ENCODE measurements around the gene SCYGR1.

Gene SCYGR1

GRCh38 chr2:227379095-227379494 lies 8.7 kb downstream of the SCYGR1 start, which contains the start of gene TM4SF20:
Gene TM4SF20, minus strand, starts transcription at chr2:227379306. Its CDS starts 38 bp downstream, at chr2:227379268.
- TF ChIP-seq, protein P1, sequence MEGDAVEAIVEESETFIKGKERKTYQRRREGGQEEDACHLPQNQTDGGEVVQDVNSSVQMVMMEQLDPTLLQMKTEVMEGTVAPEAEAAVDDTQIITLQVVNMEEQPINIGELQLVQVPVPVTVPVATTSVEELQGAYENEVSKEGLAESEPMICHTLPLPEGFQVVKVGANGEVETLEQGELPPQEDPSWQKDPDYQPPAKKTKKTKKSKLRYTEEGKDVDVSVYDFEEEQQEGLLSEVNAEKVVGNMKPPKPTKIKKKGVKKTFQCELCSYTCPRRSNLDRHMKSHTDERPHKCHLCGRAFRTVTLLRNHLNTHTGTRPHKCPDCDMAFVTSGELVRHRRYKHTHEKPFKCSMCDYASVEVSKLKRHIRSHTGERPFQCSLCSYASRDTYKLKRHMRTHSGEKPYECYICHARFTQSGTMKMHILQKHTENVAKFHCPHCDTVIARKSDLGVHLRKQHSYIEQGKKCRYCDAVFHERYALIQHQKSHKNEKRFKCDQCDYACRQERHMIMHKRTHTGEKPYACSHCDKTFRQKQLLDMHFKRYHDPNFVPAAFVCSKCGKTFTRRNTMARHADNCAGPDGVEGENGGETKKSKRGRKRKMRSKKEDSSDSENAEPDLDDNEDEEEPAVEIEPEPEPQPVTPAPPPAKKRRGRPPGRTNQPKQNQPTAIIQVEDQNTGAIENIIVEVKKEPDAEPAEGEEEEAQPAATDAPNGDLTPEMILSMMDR (IDR thresholded peaks at IDR 0.05; ENCODE audit: insufficient read depth, low read length, poor library complexity, severe bottlenecking), result no peak
- Histone ChIP-seq H3K36me3 (ENCODE audit: control insufficient read depth, insufficient read depth, low read length) (no peaks in the 10 kb centered on the region), H3K4me3 (replicated peaks; ENCODE audit: low read depth, low read length) (no peak within 1 kb of the TSS), H3K27me3 (replicated peaks; ENCODE audit: control insufficient read depth, insufficient read depth, low read length) (no peaks in the 10 kb centered on the region)
- no peak for DNase-seq (ENCODE audit: extremely low read depth, insufficient read length)

GRCh38 chr2:227378371-227378782 lies 9.4 kb downstream of the SCYGR1 start:
- no peak for DNase-seq (ENCODE audit: extremely low read depth, insufficient read length)

GRCh38 chr2:227377467-227378351 lies 10.0 kb downstream of the SCYGR1 start:
- H3K4me3 ChIP-seq (replicated peaks; ENCODE audit: low read depth, low read length), result no peak overlapping the region
- TF ChIP-seq, protein P1 (IDR thresholded peaks at IDR 0.05; ENCODE audit: insufficient read depth, low read length, poor library complexity, severe bottlenecking), result peak; percentile 1
- DNase-seq (ENCODE audit: extremely low read depth, insufficient read length), result no peak
- no peaks in the 10 kb centered on the region for H3K36me3 ChIP-seq (ENCODE audit: control insufficient read depth, insufficient read depth, low read length)
- no peaks in the 10 kb centered on the region for H3K27me3 ChIP-seq (replicated peaks; ENCODE audit: control insufficient read depth, insufficient read depth, low read length)

More at GRCh38 chr2:227378371-227378782, 9.4 kb downstream of the SCYGR1 start:
- TF ChIP-seq, protein P1 (IDR thresholded peaks at IDR 0.05; ENCODE audit: insufficient read depth, low read length, poor library complexity, severe bottlenecking), result no peak
- Histone ChIP-seq H3K36me3 (ENCODE audit: control insufficient read depth, insufficient read depth, low read length) (no peaks in the 10 kb centered on the region), H3K4me3 (replicated peaks; ENCODE audit: low read depth, low read length) (no peak overlapping the region), H3K27me3 (replicated peaks; ENCODE audit: control insufficient read depth, insufficient read depth, low read length) (no peaks in the 10 kb centered on the region)

GRCh38 chr2:227376656-227377396 lies 10.9 kb downstream of the SCYGR1 start:
- Histone ChIP-seq H3K4me3 (replicated peaks; ENCODE audit: low read depth, low read length) (no peak overlapping the region), H3K36me3 (ENCODE audit: control insufficient read depth, insufficient read depth, low read length) (no peaks in the 10 kb centered on the region), H3K27me3 (replicated peaks; ENCODE audit: control insufficient read depth, insufficient read depth, low read length) (no peaks in the 10 kb centered on the region)
- no peak for DNase-seq (ENCODE audit: extremely low read depth, insufficient read length)
- TF ChIP-seq, protein P1 (IDR thresholded peaks at IDR 0.05; ENCODE audit: insufficient read depth, low read length, poor library complexity, severe bottlenecking), result no peak

DNA sequence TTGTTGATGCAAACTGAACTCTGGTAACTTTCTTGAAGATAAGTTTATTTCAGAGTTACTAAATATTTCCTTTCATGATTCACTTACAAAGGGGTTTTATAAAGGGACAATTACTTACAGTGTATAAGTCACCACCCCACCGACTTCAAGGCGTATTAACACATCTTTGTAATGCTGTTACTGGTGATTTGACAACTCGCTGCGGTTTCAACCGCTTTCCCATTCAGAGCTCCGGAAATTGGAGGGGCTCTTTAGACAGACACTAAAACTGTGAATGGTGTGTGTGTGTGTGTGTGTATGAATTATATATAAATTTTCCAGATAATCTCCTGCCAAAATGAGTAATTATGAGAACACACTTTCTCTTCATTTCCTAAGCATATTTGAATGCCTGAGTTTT lies 13.6 kb downstream of the SCYGR1 start:
- H3K27me3 ChIP-seq (replicated peaks; ENCODE audit: control insufficient read depth, insufficient read depth, low read length), result no peaks in the 10 kb centered on the region
- DNase-seq (ENCODE audit: extremely low read depth, insufficient read length), result no peak
- no peak overlapping the region for H3K4me3 ChIP-seq (replicated peaks; ENCODE audit: low read depth, low read length)
- no peaks in the 10 kb centered on the region for H3K36me3 ChIP-seq (ENCODE audit: control insufficient read depth, insufficient read depth, low read length)
- TF ChIP-seq, protein P1 (IDR thresholded peaks at IDR 0.05; ENCODE audit: insufficient read depth, low read length, poor library complexity, severe bottlenecking), result no peak

All from GM06990 (cell line).